ENCODE results near the gene BCL11B. TPM values are rescaled to one million over a fixed set of nuclear protein-coding genes. Genes with fewer than 3 reads are reported as not detected.
A peak's percentile ranks its signal among the peaks of the same experiment; 100 is the strongest.

BCL11B gene
- total and polyA plus RNA-seq, 2 donors = 0.27 to 1.3 TPM

DNA sequence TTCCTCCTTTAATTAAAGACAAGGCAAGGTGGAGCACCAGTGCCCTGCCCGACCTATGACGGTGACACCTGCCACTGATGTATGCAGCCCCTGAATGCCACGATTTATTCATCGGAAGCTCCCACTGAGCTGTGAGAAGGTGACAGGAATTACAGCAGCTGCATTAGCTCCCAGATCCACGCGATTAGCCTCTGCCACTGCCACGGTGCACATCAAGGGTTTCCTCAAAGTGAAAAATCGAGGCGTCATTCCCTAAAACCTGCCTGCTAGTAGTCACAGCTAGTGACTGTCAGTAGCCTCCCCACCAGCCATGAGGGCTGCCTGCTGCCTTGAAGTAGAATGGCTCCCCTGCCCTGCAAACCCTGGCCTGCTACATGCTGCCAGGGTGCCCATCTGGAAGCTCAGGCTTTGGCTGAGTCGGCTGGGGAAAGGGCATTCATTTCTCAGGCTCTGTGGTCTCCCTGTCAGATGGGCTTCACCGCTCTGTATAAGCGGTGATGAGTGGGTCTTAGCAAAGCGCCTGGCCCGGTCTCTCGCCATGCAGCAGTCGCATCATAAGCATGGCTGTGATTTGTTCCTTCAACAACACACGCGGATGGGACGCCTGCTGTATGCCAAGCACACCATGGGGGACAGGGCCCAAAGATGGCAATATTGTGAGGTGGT lies 8.2 kb upstream of the BCL11B start:
- Histone ChIP-seq H3K36me3 (ENCODE audit: insufficient read depth) (no peaks in the 10 kb centered on the region), H3K4me1 (ENCODE audit: insufficient read depth) (no peaks in the 10 kb centered on the region), H3K27ac (ENCODE audit: low read depth) (no peak overlapping the region), H3K4me3 (ENCODE audit: low read depth, low read length) (no peak overlapping the region)
- WGBS = 81% methylated on average over 19 of the region's 19 CpGs
- DNase-seq (ENCODE audit: extremely low spot score) = no peak

DNA sequence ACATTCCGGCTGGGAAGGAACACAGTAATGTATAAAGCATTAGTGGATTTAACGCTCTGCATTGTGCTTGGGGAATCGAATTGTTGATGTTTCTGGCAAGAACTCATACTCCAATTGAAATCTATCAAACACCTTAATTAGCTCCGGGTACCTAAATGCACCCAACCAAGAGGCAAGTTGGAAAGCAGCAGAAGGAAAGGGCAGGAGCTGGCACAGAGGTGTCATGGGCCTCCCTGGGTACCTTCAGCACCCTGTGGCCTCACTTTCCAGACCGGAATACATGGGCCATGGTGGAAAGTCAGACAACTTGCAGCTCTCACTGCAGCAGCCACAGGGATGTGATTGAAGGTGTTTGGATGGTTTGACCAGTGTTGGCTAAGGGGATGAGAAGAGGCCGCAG lies 6.8 kb upstream of the BCL11B start:
- DNase-seq (ENCODE audit: extremely low spot score) = no peak
- Histone ChIP-seq H3K4me3 (ENCODE audit: low read depth, low read length) (no peak overlapping the region), H3K36me3 (ENCODE audit: insufficient read depth) (no peaks in the 10 kb centered on the region), H3K4me1 (ENCODE audit: insufficient read depth) (no peaks in the 10 kb centered on the region), H3K27ac (ENCODE audit: low read depth) (no peak overlapping the region)
- WGBS = 77% methylated on average over 6 of the region's 6 CpGs

DNA sequence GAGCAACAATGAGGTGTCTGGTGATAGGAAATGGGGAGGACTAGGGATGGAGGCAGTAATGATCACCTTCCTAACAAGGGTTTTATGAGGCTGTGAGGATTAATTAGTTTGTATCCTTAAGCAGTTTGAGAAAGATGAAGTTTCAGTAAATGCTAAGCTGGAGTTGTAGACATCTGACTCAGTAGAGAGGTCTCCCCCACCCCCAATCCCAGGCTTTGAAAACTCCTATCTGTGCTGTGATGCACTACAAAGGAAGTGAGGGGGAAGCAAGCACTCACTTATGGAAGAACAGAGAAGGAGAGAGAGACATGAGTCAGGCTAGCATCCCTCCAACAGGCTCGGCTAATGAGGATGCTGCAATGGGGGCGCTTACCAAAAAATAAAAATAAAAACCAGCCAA lies 5.5 kb upstream of the BCL11B start:
- Histone ChIP-seq H3K27ac (ENCODE audit: low read depth) (no peak overlapping the region), H3K36me3 (ENCODE audit: insufficient read depth) (no peaks in the 10 kb centered on the region)
- WGBS = 32% methylated on average over 2 of the region's 2 CpGs

DNA sequence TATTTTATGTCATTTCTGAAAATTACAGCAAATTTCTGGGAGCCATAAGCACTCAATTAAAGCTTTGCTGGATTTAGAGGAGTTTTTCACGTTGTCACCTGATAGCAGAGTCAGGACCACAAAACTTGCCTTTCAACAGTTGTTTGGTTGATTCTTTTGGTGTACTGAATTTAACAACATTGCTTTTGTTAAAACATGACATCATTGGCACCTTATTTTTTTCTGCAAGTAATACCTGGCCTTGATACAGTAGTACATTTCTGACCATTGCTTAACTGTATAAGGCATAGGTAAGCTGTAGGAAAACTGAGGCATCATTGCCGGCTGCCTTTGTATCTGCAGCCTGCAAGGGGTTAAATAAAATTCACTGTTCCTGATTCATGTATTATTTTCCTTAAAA lies 4.5 kb upstream of the BCL11B start:
- WGBS = 43% methylated on average over 2 of the region's 2 CpGs
- no peaks in the 10 kb centered on the region for H3K36me3 ChIP-seq (ENCODE audit: insufficient read depth)
- no peak overlapping the region for H3K4me3 ChIP-seq (ENCODE audit: low read depth, low read length)
- DNase-seq (ENCODE audit: extremely low spot score) = no peak
- no peak overlapping the region for H3K27ac ChIP-seq (ENCODE audit: low read depth)
- no peaks in the 10 kb centered on the region for H3K4me1 ChIP-seq (ENCODE audit: insufficient read depth)

More for the DNA sequence above, 5.5 kb upstream of the BCL11B start:
- no peaks in the 10 kb centered on the region for H3K4me1 ChIP-seq (ENCODE audit: insufficient read depth)
- no peak for DNase-seq (ENCODE audit: extremely low spot score)
- no peak overlapping the region for H3K4me3 ChIP-seq (ENCODE audit: low read depth, low read length)

DNA sequence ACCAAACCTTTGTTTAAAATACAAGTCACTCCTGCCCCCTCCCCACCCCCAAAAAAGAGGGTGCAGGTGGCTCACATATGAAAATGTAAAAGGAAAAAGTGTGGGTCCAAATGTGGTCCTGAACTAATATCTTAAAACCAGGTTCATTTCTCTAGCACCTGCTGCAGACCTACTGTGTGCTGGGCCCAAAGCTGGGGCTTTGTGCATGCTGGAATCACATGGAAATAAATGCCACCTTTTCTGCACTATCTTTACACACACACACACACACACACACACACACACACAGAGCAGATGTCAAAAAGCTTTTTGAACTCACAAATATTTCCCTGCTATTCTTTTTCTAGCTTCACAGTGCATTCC lies 3.2 kb upstream of the BCL11B start:
- no peak for DNase-seq (ENCODE audit: extremely low spot score)
- peaks cover 2% of the 10 kb centered on the region for H3K4me1 ChIP-seq (ENCODE audit: insufficient read depth)
- no peaks in the 10 kb centered on the region for H3K36me3 ChIP-seq (ENCODE audit: insufficient read depth)
- H3K4me3 ChIP-seq (ENCODE audit: low read depth, low read length) = no peak overlapping the region
- H3K27ac ChIP-seq (ENCODE audit: low read depth) = no peak overlapping the region

DNA sequence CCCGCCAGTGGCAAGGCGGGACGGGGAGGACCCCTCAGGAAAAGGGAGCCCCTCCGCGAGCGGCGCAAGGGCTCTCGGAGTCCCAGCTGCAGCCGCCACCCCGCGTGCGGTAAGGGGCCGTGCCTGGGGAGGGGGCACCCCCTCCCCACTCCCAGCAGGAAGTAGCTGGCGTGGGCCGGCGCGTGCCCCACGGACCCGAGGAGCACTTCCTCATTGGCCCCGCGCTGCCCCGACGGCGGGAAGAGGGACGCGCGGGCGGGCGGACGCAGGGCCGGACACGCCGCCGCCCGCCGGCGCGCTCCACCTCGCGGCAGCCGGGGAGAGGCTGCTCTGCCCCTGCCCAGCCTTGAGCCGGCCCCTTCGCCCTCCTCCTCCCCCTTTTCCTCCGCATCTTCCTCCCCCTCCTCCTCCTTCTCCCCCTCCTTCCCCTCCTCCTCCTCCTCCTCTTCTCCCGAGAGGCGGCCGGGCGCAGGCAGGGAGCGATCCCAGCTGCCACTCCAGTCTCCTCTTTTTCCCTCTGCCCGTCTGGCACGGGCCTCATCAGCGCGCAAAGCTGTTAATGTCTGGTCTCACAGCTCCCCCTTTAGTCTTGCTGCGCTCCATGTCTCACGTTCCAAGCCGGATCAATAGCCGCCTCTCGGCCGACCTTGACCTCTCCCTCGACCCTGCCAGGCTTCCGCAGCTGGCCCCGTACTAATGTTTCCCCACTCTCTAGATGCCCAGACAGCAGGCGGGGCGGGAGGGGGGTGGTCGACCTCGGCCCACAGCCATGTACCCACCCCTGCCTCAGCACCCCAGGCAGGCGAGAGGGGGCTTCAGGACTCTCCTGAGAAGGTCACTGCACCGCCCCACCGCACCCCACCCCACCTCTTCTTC lies 2.6 kb upstream of the BCL11B start:
- Histone ChIP-seq H3K27ac (ENCODE audit: low read depth) (no peak overlapping the region), H3K4me3 (ENCODE audit: low read depth, low read length) (peak overlapping the region; percentile 38), H3K4me1 (ENCODE audit: insufficient read depth) (peaks cover 2% of the 10 kb centered on the region), H3K36me3 (ENCODE audit: insufficient read depth) (no peaks in the 10 kb centered on the region)
- WGBS = 1% methylated on average over 69 of the region's 69 CpGs
- DNase-seq (ENCODE audit: extremely low spot score) = peak; percentile 72

DNA sequence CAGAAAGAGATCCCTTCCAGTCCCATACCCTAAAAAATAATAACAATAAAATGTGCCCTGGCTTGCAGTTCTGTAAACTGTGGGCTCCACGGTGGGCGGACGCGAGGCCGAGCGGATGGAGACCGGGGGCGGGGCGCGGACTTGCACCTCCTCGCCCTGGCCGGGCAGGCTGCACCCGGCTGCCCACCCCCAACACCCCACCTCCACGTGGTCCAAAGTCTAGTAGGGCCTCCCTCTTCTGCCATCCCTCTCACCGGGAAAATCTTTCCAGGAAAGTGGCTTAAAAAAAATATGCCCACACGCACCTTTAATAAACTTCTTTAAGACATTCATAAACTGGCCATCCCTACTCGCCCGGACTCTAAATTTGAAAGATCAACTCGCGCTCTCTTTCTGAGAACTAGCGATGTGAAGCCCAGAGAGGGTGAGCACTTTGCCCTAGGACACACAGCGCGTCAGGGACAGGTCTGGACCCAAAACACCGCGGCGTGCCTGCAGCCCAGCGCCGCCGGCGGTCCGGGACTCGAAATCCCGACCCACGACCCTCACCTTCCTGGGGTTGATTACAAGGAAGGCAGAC lies 1.9 kb upstream of the BCL11B start:
- no peak for DNase-seq (ENCODE audit: extremely low spot score)
- Histone ChIP-seq H3K27ac (ENCODE audit: low read depth) (no peak overlapping the region), H3K36me3 (ENCODE audit: insufficient read depth) (no peaks in the 10 kb centered on the region), H3K4me3 (ENCODE audit: low read depth, low read length) (peak overlapping the region; percentile 38), H3K4me1 (ENCODE audit: insufficient read depth) (peaks cover 2% of the 10 kb centered on the region)
- 2% methylated on average over 34 of the region's 34 CpGs for WGBS

DNA sequence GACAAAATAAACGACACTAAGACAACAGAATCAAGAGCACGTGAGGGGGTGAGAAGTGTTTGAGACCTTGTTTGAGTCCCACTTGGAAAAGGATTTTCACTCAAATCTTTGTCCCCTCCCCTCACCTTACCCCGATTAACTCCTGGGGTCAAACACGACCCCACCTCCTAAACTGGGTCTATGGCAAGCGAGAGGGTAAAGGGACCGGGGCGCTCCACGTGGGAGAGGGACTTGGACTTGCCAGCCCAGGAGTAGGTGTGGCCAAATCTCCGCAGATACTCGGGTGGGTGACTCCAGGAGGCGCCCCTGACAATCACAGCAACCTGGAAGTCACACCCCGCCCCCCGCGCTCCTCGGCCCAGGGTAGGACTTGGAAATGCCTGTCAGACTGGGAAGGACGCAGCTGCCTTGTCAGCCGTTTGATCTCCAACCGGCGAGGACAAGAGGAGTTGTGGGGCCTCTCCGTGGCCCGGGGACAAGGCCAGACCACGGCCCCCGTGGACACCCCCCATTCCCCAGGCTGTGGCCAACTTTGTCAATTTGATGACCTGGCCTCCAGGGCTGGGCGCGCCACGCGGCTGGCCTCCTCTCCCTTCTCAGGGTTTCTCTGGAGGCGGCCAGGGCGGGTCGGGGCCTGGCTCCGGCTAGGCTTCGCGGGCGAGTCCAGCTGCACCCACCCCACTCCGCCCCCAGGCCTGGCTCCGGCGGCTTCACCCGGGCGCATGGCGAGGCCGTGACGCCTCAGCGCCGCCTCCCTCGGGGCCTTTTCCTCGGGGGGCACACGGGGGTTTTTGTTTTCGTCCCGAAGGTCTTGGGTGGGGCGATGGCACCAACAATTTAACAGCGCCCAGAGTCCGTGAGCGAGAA lies 1.1 kb upstream of the BCL11B start:
- WGBS = 2% methylated on average over 53 of the region's 53 CpGs
- no peak for DNase-seq (ENCODE audit: extremely low spot score)
- Histone ChIP-seq H3K27ac (ENCODE audit: low read depth) (peak overlapping the region; percentile 40), H3K4me1 (ENCODE audit: insufficient read depth) (peaks cover 2% of the 10 kb centered on the region), H3K4me3 (ENCODE audit: low read depth, low read length) (peak overlapping the region; percentile 7), H3K36me3 (ENCODE audit: insufficient read depth) (no peaks in the 10 kb centered on the region)

DNA sequence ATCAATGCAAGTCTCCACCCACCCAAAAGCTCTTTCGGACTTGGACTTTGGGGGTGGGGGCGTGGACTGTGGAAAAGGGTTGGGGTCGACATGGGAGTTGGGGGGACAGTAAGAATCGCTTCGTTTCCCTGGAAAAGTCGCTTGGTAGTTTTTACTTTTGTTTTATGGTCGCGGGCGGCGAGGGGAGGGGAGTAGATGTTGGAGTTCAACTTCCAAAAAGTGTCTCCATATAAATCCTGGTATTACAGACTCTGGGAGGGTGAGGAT lies 568 bp upstream of the BCL11B start:
- 3% methylated on average over 10 of the region's 10 CpGs for WGBS
- Histone ChIP-seq H3K4me3 (ENCODE audit: low read depth, low read length) (peak overlapping the region; percentile 63), H3K36me3 (ENCODE audit: insufficient read depth) (no peaks in the 10 kb centered on the region), H3K27ac (ENCODE audit: low read depth) (no peak overlapping the region), H3K4me1 (ENCODE audit: insufficient read depth) (peaks cover 2% of the 10 kb centered on the region)
- no peak for DNase-seq (ENCODE audit: extremely low spot score)

DNA sequence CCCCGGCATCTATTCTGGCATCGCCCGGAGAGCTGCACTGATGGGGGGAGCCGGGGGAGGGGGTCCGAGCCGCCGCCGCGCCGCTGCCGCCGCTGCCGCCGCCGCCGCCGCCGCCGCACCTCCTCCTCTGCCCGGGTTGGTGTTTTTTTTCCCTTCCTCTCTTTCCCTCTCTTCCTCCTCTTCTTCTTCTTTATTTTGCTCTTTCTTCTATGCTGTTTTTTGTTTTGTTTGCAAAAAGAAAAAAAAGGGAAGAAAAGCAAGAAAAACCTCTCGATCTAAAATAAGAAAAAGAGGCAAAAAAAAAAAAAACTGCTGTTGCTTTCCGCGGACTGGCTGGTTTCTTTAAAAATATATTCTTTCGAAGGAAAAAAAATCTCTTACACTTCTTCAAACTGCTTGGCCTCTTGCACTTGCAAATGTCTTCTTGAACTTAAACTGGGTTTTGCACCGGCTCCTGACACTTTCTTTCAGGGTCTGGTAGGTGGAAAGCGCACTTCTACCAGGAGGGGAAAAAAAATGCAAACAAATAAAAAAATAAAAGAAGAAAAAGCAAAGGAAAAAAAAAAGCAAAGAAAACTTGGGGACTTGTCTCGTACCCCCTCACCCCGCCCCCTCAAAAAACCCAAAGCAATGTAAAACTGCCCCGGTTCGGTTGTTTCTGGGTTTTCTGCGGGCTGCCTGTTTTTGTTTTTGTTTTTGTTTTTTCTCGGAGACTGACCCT lies 616 bp downstream of the BCL11B start:
- Histone ChIP-seq H3K27ac (ENCODE audit: low read depth) (no peak overlapping the region), H3K4me1 (ENCODE audit: insufficient read depth) (peaks cover 2% of the 10 kb centered on the region), H3K36me3 (ENCODE audit: insufficient read depth) (no peaks in the 10 kb centered on the region), H3K4me3 (ENCODE audit: low read depth, low read length) (peak overlapping the region; percentile 63)
- no peak for DNase-seq (ENCODE audit: extremely low spot score)
- WGBS = 2% methylated on average over 32 of the region's 32 CpGs

DNA sequence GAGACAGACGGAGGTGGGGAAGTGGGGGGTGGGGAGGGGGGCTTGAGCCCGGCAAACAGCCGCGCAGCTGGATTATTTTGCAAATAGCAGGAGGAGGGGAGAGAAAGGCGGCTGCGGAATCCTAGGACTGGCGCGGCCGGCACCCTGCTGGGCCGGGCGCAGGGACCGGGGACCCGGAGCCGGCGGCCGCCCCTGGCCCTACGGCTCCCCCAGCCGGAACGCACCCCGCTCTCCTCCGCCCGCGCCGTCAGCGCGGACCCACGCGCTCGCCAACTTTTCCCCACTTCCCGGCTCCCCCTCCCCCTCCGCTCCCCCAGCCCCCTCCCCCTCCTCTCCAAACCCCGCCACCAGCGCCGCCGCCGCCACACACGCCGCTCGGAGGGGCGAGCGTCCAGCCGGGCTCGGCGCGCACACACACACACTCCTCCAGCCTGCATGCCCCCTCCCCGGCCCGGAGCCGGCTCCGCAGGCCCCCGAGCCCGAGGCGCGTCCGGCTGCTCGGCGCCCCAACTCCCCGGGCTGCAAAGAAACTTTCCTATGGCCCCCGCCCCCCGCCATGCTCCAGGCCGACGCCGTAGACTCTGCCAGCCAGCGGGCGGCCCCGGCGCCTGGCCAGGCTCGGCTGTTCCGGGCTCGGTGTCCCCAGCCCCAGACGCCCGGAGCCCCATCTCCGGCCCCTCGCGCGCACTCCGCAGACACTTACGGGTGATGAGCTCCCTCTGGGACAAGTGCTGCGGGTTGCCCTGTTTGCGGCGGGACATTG lies 1.4 kb downstream of the BCL11B start:
- no peak for DNase-seq (ENCODE audit: extremely low spot score)
- no peaks in the 10 kb centered on the region for H3K36me3 ChIP-seq (ENCODE audit: insufficient read depth)
- WGBS = 1% methylated on average over 80 of the region's 80 CpGs
- H3K4me1 ChIP-seq (ENCODE audit: insufficient read depth) = peaks cover 2% of the 10 kb centered on the region
- H3K4me3 ChIP-seq (ENCODE audit: low read depth, low read length) = peak overlapping the region; percentile 63
- H3K27ac ChIP-seq (ENCODE audit: low read depth) = no peak overlapping the region

DNA sequence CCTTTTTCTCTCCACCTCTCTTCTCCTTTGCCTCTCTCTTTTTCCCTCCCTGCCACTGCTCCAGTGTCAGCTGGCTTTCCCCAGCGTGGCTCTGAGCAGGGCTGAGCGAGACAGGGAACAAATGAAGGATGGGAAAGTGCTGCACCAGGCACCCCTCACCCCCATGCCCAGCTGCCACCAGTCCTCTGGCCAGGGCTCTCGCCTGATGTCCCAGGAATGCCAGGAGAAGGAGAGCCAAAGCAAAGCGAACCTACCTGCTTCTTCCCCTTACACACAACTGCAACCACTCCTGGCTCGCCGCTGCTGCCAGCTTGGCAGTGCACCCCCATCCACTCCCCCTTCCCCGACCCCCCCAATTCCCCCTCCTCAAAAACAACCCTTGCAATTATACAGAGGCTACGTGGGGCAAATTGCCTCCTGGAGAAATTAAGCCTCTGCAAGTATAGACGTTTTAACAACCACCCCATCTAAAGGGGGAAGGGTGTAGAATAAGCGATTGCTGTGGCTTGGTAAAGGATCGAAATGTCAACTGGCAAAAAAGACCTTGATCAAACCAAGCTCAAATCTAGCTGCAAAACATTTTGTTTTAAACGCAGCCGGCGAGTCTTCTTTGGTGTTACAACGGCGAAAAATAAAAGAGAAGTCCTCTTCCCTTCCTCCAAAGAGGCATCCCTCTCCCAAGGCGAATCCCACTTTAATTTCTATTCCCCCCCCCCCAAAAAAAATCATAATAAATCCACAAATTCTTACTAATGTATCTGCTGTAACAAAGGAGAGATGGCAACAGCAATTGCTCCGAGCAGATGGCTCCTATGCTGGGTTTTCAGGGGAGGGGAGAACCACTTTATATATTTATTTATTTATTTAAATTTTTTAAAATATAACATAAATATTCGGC lies 2.9 kb downstream of the BCL11B start:
- H3K4me3 ChIP-seq (ENCODE audit: low read depth, low read length) = peak overlapping the region; percentile 27
- H3K4me1 ChIP-seq (ENCODE audit: insufficient read depth) = peaks cover 2% of the 10 kb centered on the region
- no peak for DNase-seq (ENCODE audit: extremely low spot score)
- H3K36me3 ChIP-seq (ENCODE audit: insufficient read depth) = no peaks in the 10 kb centered on the region
- 23% methylated on average over 19 of the region's 19 CpGs for WGBS
- H3K27ac ChIP-seq (ENCODE audit: low read depth) = no peak overlapping the region
